Measurements from ENCODE around the gene SOX5. TPM values are rescaled to one million over a fixed set of nuclear protein-coding genes. Genes with fewer than 3 reads are reported as not detected.

The SOX5 gene
- polyA plus RNA-seq, 1 of the 3 experiments (the other 2 are of a cell fraction), result 0.21 TPM

DNA sequence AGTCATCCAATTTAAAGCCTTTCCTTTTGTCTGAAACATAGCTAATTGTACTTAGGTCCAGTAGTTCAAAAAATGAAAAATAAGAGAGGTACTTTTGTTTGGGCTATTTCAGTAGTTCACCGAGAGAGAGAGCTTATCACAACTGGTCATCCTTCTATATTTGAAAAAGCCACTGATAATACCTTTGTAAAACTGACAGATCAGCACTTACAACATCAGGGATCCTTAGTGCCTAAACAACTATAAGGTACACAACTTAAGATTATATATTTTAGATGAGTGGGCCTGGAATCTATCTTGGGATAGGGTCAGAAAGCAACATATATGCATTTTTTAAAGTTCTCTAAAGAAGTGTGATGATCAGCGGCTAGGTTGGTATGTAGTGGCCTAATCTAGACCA is 97.9 kb downstream of the SOX5 start (continued):
- TF ChIP-seq, protein P1, sequence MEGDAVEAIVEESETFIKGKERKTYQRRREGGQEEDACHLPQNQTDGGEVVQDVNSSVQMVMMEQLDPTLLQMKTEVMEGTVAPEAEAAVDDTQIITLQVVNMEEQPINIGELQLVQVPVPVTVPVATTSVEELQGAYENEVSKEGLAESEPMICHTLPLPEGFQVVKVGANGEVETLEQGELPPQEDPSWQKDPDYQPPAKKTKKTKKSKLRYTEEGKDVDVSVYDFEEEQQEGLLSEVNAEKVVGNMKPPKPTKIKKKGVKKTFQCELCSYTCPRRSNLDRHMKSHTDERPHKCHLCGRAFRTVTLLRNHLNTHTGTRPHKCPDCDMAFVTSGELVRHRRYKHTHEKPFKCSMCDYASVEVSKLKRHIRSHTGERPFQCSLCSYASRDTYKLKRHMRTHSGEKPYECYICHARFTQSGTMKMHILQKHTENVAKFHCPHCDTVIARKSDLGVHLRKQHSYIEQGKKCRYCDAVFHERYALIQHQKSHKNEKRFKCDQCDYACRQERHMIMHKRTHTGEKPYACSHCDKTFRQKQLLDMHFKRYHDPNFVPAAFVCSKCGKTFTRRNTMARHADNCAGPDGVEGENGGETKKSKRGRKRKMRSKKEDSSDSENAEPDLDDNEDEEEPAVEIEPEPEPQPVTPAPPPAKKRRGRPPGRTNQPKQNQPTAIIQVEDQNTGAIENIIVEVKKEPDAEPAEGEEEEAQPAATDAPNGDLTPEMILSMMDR (IDR thresholded peaks at IDR 0.05), result no peak
- TF ChIP-seq RAD21 (IDR thresholded peaks at IDR 0.05; ENCODE audit: low read length), result no peak

DNA sequence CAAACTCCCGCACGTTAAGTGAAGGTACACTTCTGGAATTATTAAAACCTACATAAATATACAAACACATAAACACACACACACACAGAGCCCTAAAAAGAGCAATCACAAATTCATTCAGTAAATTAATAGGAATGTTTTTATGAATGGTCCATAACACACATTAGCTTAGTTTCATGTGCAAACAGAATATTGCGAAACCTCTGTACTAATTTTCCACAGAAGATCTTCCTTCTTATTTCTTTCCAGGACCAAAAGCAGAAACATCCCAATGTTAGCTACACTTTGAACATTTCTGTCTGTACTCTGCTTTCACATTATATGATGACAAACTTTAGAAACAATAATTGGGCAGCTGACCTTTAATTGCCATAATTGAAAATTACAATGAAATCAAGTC is 101.6 kb downstream of the SOX5 start:
- H3K36me3 ChIP-seq (replicated peaks in 1 of 2; ENCODE audit: control insufficient read depth in 1 of 2, insufficient read depth in 2 of 2, low read length in 1 of 2), result no peaks in the 10 kb centered on the region
- no peak overlapping the region for H3K4me2 ChIP-seq
- no peaks in the 10 kb centered on the region for H3K9me2 ChIP-seq
- DNase-seq, result no peak
- no peaks in the 10 kb centered on the region for H3F3A ChIP-seq (replicated peaks; ENCODE audit: insufficient read depth)
- no peak for TF ChIP-seq EZH2phosphoT487 (IDR thresholded peaks at IDR 0.05; ENCODE audit: borderline replicate concordance, low read depth)
- TF ChIP-seq SIN3A (IDR thresholded peaks at IDR 0.05; ENCODE audit: borderline replicate concordance, low read depth, low read length), result no peak
- TF ChIP-seq, protein P2, sequence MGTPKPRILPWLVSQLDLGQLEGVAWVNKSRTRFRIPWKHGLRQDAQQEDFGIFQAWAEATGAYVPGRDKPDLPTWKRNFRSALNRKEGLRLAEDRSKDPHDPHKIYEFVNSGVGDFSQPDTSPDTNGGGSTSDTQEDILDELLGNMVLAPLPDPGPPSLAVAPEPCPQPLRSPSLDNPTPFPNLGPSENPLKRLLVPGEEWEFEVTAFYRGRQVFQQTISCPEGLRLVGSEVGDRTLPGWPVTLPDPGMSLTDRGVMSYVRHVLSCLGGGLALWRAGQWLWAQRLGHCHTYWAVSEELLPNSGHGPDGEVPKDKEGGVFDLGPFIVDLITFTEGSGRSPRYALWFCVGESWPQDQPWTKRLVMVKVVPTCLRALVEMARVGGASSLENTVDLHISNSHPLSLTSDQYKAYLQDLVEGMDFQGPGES (IDR thresholded peaks at IDR 0.05; ENCODE audit: low read depth, low read length), result no peak
- TF ChIP-seq TCF12 (IDR thresholded peaks at IDR 0.05), result no peak
- TF ChIP-seq SMC3 (IDR thresholded peaks at IDR 0.05; ENCODE audit: low read depth, low read length), result no peak
- no peak for TF ChIP-seq RFX5 (IDR thresholded peaks at IDR 0.05; ENCODE audit: low read length)
- TF ChIP-seq, protein P3, sequence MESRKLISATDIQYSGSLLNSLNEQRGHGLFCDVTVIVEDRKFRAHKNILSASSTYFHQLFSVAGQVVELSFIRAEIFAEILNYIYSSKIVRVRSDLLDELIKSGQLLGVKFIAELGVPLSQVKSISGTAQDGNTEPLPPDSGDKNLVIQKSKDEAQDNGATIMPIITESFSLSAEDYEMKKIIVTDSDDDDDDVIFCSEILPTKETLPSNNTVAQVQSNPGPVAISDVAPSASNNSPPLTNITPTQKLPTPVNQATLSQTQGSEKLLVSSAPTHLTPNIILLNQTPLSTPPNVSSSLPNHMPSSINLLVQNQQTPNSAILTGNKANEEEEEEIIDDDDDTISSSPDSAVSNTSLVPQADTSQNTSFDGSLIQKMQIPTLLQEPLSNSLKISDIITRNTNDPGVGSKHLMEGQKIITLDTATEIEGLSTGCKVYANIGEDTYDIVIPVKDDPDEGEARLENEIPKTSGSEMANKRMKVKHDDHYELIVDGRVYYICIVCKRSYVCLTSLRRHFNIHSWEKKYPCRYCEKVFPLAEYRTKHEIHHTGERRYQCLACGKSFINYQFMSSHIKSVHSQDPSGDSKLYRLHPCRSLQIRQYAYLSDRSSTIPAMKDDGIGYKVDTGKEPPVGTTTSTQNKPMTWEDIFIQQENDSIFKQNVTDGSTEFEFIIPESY (IDR thresholded peaks at IDR 0.05; ENCODE audit: borderline replicate concordance, low read depth), result no peak
- TF ChIP-seq, protein P4, sequence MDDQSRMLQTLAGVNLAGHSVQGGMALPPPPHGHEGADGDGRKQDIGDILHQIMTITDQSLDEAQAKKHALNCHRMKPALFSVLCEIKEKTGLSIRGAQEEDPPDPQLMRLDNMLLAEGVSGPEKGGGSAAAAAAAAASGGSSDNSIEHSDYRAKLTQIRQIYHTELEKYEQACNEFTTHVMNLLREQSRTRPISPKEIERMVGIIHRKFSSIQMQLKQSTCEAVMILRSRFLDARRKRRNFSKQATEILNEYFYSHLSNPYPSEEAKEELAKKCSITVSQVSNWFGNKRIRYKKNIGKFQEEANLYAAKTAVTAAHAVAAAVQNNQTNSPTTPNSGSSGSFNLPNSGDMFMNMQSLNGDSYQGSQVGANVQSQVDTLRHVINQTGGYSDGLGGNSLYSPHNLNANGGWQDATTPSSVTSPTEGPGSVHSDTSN (IDR thresholded peaks at IDR 0.05), result no peak
- TF ChIP-seq JUND (IDR thresholded peaks at IDR 0.05), result no peak
- no peak for TF ChIP-seq RAD21 (IDR thresholded peaks at IDR 0.05; ENCODE audit: low read length)
- TF ChIP-seq ELF1 (IDR thresholded peaks at IDR 0.05), result no peak
- TF ChIP-seq, protein P5, sequence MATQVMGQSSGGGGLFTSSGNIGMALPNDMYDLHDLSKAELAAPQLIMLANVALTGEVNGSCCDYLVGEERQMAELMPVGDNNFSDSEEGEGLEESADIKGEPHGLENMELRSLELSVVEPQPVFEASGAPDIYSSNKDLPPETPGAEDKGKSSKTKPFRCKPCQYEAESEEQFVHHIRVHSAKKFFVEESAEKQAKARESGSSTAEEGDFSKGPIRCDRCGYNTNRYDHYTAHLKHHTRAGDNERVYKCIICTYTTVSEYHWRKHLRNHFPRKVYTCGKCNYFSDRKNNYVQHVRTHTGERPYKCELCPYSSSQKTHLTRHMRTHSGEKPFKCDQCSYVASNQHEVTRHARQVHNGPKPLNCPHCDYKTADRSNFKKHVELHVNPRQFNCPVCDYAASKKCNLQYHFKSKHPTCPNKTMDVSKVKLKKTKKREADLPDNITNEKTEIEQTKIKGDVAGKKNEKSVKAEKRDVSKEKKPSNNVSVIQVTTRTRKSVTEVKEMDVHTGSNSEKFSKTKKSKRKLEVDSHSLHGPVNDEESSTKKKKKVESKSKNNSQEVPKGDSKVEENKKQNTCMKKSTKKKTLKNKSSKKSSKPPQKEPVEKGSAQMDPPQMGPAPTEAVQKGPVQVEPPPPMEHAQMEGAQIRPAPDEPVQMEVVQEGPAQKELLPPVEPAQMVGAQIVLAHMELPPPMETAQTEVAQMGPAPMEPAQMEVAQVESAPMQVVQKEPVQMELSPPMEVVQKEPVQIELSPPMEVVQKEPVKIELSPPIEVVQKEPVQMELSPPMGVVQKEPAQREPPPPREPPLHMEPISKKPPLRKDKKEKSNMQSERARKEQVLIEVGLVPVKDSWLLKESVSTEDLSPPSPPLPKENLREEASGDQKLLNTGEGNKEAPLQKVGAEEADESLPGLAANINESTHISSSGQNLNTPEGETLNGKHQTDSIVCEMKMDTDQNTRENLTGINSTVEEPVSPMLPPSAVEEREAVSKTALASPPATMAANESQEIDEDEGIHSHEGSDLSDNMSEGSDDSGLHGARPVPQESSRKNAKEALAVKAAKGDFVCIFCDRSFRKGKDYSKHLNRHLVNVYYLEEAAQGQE (IDR thresholded peaks at IDR 0.05; ENCODE audit: low read depth, low read length), result no peak
- TF ChIP-seq POLR2AphosphoS5 (IDR thresholded peaks at IDR 0.05; ENCODE audit: low read depth, low read length), result no peak
- no peak for TF ChIP-seq TEAD4 (IDR thresholded peaks at IDR 0.05; ENCODE audit: borderline replicate concordance, insufficient read depth)
- no peak for TF ChIP-seq RXRA (IDR thresholded peaks at IDR 0.05; ENCODE audit: borderline replicate concordance, low read depth)
- no peak for TF ChIP-seq FOSL2 (IDR thresholded peaks at IDR 0.05; ENCODE audit: borderline replicate concordance, low read depth)
- no peak for TF ChIP-seq FOXM1 (IDR thresholded peaks at IDR 0.05; ENCODE audit: low read depth)
- no peak for TF ChIP-seq MXI1 (IDR thresholded peaks at IDR 0.05; ENCODE audit: low read depth, low read length)
- TF ChIP-seq NFIC (IDR thresholded peaks at IDR 0.05; ENCODE audit: borderline replicate concordance), result no peak
- no peaks in the 10 kb centered on the region; a peak in 1 of 4 replicates for H3K4me1 ChIP-seq (ENCODE audit: control insufficient read depth in 1 of 2, insufficient read depth in 2 of 2, low read depth in 1 of 2, low read length in 1 of 2)
- WGBS (ENCODE audit: low lambda C conversion rate), result 85% methylated on average over 3 of the region's 3 CpGs
- H3K9ac ChIP-seq, result no peak overlapping the region
- H3K79me2 ChIP-seq (ENCODE audit: insufficient read depth), result no peaks in the 10 kb centered on the region
- POLR2A ChIA-PET, result no interaction called here
- no peak overlapping the region for H3K4me3 ChIP-seq (ENCODE audit: low read depth in 2 of 2, low read length in 1 of 2)
- H3K27ac ChIP-seq (ENCODE audit: low read depth in 2 of 2, low read length in 1 of 2), result no peak overlapping the region
- no peaks in the 10 kb centered on the region for H3K9me3 ChIP-seq
- no peak overlapping the region for H2AFZ ChIP-seq (ENCODE audit: low read depth)
- CTCF ChIA-PET, result no interaction called here
- H3K27me3 ChIP-seq (ENCODE audit: insufficient read depth), result no peaks in the 10 kb centered on the region
- no peaks in the 10 kb centered on the region for H4K20me1 ChIP-seq (ENCODE audit: insufficient read depth)

Data from SK-N-SH (cell line).